ENCODE measurements around the gene STYXL2. TPM values are rescaled to one million over a fixed set of nuclear protein-coding genes. Genes with fewer than 3 reads are reported as not detected.

STYXL2 gene
- not detected for total RNA-seq

DNA sequence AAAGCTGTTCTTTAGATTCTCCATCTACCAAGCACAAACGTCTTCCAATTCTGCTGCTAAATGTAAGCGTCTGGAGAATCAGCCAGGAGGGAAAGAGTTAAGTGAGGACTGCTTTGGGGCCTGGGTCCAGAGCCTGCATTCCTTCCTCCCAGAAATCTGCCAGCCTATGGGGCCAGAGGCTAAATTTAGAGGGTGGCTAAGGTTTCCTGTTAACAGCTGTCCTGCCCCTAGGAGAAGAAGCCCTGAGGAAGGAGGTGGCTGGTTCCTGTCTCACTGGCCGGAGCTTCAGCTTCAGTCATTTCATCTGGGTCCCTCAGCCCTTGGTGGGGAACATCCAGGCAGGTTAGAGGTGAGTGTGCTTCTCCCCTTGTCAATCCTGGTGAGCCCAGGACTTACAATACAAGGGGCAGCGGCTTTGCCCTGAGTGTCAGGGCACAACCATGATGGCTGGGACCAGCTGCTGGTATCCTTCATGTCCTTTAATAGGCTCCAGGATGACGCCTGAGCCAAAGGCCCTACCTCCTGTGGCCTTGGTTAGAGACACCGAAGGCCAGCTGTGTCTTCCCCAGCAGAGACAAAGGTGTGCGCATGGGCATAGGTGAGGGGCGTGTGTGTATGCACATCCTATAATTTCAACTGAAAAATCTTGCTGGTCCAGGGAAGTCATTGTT is at the start of gene STYXL2:
STYXL2 (plus strand) TSS at position 230 of the 671 bp plus-strand sequence. CDS start 775 bp downstream, outside the sequence.
- Mint-ChIP-seq H3K36me3 (no peaks in the 10 kb centered on the region), H3K4me3 (no peak within 1 kb of the TSS), H3K4me1 (ENCODE audit: low read depth in 2 of 2) (peaks cover 17 to 18% of the 10 kb centered on the region in 2 donors), H3K27ac (peak within 1 kb of the TSS in 1 of 2 donors; percentile 47), H3K27me3 (peaks cover 0 to 4% of the 10 kb centered on the region in 2 donors), H3K9me3 (no peaks in the 10 kb centered on the region)
- DNase-seq (ENCODE audit: low spot score) (no peak), ATAC-seq (no peak)

DNA sequence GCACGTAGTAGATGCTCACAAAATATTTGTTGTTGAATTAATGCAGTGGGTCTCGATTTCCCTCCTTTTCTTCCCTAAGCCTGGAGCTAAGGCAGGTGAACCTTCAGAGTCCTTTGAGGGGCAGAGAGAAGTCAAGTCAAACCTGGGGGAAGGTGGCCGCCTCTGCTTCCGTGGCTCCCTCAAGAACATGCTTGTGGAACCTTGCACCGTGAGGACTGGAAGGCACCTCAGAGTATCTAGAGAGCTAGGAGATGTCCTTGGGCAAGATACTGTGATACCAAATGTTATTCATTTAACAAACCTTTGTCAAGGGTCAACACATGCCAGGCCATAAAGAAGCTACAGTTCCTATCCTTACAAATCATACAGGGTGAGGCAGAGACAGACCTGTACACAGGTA is 42.0 kb upstream of the STYXL2 start:
- no peak for ATAC-seq
- H3K27ac Mint-ChIP-seq: no peak overlapping the region
- peaks cover 0 to 14% of the 10 kb centered on the region in 2 donors for H3K4me1 Mint-ChIP-seq (ENCODE audit: low read depth in 2 of 2)
- H3K4me3 Mint-ChIP-seq: no peak overlapping the region
- H3K9me3 Mint-ChIP-seq: no peaks in the 10 kb centered on the region
- no peak for DNase-seq (ENCODE audit: low spot score)
- no peaks in the 10 kb centered on the region for H3K36me3 Mint-ChIP-seq
- no peaks in the 10 kb centered on the region for H3K27me3 Mint-ChIP-seq

DNA sequence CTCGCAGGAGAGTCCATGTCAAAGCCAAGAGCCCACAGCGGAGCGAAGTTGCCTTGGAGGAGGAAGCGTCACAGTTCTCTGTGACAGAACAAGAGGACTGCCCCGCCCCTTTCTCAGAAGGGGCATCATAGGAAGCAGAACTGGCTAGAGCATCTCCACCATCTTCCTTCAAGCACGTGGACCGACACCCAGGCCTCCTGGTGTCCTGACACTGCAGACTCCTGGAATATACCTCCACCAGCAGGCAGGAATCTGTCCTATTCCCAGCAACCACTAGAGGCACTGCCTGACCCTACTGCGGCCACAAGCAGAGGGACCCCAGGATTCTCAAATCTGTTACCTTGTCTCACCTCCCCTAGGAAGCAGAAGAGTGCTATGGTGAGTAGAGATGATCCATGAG is 41.5 kb upstream of the STYXL2 start:
- DNase-seq (ENCODE audit: low spot score) (no peak), ATAC-seq (no peak)
- no peaks in the 10 kb centered on the region for H3K27me3 Mint-ChIP-seq
- no peak overlapping the region for H3K4me3 Mint-ChIP-seq
- H3K4me1 Mint-ChIP-seq (ENCODE audit: low read depth in 2 of 2): peaks cover 0 to 14% of the 10 kb centered on the region in 2 donors
- no peaks in the 10 kb centered on the region for H3K36me3 Mint-ChIP-seq
- no peak overlapping the region for H3K27ac Mint-ChIP-seq
- H3K9me3 Mint-ChIP-seq: no peaks in the 10 kb centered on the region

DNA sequence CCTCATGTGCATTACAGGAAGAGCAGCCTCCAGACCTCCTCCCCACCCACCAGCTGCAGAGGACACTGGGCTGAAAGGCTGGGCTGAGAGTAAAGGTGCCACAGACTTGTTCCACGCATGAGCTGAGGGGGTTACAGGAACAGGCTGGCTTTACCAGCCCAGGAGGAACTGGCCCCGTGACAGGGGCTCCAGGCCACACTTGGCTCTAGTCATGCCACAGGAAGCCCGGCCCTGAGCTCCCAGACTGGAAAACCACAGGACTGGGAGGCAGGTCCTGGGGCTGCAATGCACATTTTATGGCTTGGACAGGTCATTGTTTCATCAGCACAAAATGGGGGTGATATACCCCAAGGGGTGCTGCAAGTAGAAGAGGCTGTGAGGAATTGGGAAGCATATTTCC is 39.3 kb upstream of the STYXL2 start:
- no peaks in the 10 kb centered on the region for H3K27me3 Mint-ChIP-seq
- ATAC-seq: no peak
- no peaks in the 10 kb centered on the region for H3K36me3 Mint-ChIP-seq
- no peak overlapping the region for H3K27ac Mint-ChIP-seq
- no peak for DNase-seq (ENCODE audit: low spot score)
- H3K9me3 Mint-ChIP-seq: no peaks in the 10 kb centered on the region
- peaks cover 6 to 20% of the 10 kb centered on the region in 2 donors for H3K4me1 Mint-ChIP-seq (ENCODE audit: low read depth in 2 of 2)
- no peak overlapping the region for H3K4me3 Mint-ChIP-seq

DNA sequence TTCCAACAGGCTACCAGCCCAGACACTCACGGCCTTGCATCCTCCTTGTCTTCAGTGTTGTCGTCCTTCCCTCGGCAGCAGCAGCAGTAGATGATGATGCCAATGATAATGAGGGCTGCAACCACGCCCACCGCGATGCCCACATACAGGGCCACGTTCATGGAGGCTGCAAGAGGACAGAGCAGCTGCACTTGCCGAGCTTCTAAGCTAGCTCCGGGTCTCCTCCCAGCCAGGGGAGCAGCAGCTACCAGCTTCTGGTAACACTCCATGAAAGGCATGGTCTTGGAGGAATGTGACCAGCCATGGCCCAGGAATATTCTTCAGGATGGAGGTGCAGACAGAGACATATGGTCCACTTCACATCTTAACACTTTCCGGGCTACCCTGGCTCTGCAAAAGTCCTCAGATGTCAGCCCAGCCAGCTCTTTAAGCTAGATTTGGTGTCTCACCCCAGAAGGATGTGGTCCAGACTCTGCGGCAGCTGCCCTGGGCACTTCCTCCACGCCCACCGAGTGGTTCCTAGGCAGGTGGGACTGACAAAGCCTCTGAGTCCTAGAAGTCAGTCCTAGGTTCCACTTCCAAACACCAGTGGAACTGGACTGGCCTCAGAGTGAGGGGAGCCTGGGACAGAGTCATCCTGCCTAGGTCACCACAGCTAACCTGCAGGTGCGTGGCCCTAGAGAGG is 38.8 kb upstream of the STYXL2 start:
- Mint-ChIP-seq H3K27ac (no peak overlapping the region), H3K27me3 (no peaks in the 10 kb centered on the region), H3K36me3 (no peaks in the 10 kb centered on the region), H3K9me3 (no peaks in the 10 kb centered on the region), H3K4me3 (no peak overlapping the region), H3K4me1 (ENCODE audit: low read depth in 2 of 2) (peaks cover 7 to 21% of the 10 kb centered on the region in 2 donors)
- peak in 1 of 2 donors; percentile 59 for ATAC-seq
- no peak for DNase-seq (ENCODE audit: low spot score)

DNA sequence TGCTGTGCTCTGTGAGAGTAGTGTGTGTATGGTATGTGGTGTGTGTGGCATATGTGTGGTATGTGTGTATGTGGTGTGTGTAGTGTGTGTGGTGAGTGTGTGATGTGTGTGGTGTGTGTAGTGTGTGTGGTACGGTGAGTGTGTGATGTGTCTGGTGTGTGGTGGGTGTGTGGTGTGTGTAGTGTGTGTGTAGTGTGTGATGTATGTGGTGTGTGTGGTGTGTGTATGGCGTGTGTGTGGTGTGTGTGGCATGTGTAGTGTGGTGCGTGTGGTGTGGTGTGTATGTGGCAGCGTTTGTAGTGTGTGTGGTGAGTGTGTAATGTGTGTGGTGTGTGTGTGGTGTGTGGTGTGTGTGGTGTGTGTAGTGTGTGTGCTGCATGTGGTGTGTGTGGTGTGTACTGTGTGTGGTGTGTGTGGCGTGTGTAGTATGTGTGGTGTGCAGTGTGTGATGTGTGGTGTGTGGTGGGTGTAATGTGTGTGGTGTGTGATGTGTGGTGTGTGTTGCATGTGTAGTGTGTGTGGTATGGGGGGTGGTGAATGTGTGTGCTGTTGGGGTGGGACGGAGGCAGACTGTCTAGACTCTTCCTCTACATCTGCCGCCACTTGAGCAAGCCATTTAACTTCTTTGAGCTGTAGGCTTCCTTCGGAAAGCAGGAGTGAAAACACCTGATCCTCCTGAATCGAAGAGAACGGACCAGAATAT is 37.2 kb upstream of the STYXL2 start:
- H3K27ac Mint-ChIP-seq: no peak overlapping the region
- no peak overlapping the region for H3K4me3 Mint-ChIP-seq
- H3K36me3 Mint-ChIP-seq: no peaks in the 10 kb centered on the region
- H3K4me1 Mint-ChIP-seq (ENCODE audit: low read depth in 2 of 2): peaks cover 7 to 21% of the 10 kb centered on the region in 2 donors
- ATAC-seq (peak in 1 of 2 donors; percentile 28), DNase-seq (ENCODE audit: low spot score) (no peak)
- H3K27me3 Mint-ChIP-seq: no peaks in the 10 kb centered on the region
- no peaks in the 10 kb centered on the region for H3K9me3 Mint-ChIP-seq

DNA sequence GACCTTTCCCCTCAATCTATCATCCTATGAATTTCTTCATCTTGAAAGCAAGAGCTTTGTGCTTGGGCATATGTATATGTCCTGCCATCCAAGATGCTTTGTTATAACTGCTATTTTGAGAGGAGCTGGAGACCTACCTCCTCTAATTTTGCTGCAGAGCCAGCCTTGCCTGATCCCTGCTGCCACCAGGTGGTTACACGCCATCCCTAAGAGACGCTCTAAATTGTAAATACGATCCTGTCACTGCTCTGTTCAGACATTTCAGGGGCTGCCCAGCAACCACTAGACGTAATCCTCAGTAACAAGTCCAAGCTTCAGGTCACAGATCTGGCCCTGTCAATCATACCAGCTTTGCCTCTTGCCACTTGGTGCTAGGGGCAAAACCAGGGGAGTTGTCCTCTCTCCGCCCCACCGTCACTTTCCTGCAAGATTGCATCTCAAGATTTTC is 36.6 kb upstream of the STYXL2 start:
- H3K4me1 Mint-ChIP-seq (ENCODE audit: low read depth in 2 of 2): peaks cover 7 to 21% of the 10 kb centered on the region in 2 donors
- H3K27ac Mint-ChIP-seq: no peak overlapping the region
- H3K27me3 Mint-ChIP-seq: no peaks in the 10 kb centered on the region
- ATAC-seq: no peak
- DNase-seq (ENCODE audit: low spot score): no peak
- no peaks in the 10 kb centered on the region for H3K36me3 Mint-ChIP-seq
- H3K9me3 Mint-ChIP-seq: no peaks in the 10 kb centered on the region
- no peak overlapping the region for H3K4me3 Mint-ChIP-seq

DNA sequence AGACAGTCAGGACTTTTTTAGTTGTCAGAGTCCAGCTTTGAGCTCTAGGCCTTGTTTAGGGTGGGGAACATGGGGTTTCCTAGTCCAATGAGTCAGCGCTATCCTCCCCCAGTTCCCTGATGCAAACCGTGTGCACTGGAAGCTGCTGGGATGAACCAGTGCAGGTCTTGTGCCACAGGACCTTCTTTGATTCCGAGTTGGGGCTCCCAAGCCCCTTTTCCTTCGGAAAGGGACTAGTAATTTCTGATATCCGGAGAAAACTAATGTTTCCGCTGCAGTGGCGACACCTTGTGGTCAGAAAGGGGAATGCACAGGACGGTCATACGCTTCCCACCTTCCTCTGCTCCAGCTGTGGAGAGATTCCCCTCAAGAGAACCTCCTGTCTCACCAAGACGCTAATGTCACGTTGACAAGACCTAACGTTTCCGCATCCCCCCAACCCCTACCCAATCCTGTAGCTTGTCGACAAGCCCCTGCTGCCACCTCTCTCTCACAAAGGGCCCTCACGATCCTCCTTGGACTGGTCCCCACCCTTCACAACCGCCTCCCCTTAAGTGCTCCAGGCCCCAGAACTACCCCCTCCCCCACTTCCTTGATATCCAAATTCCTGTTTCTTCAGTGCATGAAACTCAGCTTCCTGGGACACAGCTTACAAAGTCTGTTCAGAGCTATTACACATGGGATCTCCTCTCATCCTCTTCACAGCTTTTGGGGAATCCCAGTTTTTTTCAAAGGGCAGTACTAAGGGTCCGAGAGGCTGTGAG is 34.6 kb upstream of the STYXL2 start:
- ATAC-seq (peak; percentile 53 to 75), DNase-seq (ENCODE audit: low spot score) (peak; percentile 67)
- peak overlapping the region in 1 of 2 donors; percentile 68 for H3K27ac Mint-ChIP-seq
- peaks cover 7 to 16% of the 10 kb centered on the region in 2 donors for H3K4me1 Mint-ChIP-seq (ENCODE audit: low read depth in 2 of 2)
- H3K27me3 Mint-ChIP-seq: no peaks in the 10 kb centered on the region
- H3K36me3 Mint-ChIP-seq: no peaks in the 10 kb centered on the region
- no peak overlapping the region for H3K4me3 Mint-ChIP-seq
- no peaks in the 10 kb centered on the region for H3K9me3 Mint-ChIP-seq

DNA sequence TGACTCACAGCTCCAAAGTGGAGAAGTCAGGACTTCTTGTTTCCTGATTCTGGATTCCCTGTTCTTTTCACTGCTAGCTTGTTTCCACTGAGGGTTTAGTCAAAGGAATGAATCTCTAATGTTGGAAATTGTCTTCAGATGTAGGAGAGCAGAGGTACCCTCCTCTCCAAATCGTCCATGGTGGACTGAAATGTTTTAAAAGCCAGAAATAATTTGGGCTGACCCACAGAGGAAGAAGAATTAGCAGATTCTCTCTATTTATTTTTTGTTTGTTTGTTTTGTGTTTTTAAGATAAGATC is 34.1 kb upstream of the STYXL2 start:
- H3K9me3 Mint-ChIP-seq: no peaks in the 10 kb centered on the region
- H3K36me3 Mint-ChIP-seq: no peaks in the 10 kb centered on the region
- DNase-seq (ENCODE audit: low spot score) (no peak), ATAC-seq (no peak)
- H3K4me3 Mint-ChIP-seq: no peak overlapping the region
- no peaks in the 10 kb centered on the region for H3K27me3 Mint-ChIP-seq
- no peak overlapping the region for H3K27ac Mint-ChIP-seq
- H3K4me1 Mint-ChIP-seq (ENCODE audit: low read depth in 2 of 2): peaks cover 7 to 16% of the 10 kb centered on the region in 2 donors

DNA sequence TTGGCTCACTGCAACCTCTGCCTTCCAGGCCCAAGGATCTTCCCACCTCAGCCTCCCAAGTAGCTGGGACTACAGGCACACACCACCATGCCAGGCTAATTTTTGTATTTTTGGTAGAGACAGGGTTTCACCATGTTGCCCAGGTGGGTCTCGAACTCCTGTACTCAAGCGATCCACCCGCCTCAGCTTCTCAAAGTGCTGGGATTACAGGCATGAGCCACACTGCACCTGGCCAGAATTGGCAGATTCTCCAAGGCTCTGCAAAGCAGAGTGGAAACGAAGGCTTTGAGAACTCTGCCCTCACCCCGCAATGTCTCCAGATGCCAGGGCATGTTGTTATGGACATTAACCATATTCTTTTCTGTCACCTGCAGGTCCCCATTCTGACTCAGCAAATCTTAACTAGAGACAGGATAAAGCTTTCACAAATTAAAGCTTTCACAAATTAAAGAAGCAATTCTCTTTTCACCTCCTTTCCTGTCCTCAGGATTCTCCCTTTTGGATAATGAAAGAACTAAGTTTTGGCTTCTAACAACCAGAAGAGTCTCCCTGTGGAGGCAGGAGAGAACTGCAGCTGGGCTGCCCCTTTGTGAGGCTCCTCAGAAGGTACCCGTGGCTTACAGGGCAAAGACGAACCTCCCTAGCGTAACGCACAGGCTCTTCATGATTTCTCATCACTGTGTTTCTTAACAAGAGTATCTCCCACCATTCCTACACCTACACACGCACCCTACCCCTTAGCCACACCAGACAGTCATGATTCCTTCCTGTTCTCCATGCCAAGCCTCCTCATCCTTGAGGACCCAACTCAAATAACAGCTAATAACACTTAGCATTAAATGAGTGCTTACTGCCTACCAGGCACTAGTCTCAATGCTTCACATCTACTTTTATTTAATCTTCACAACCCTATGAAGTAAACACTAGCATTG is 33.5 kb upstream of the STYXL2 start:
- Mint-ChIP-seq H3K9me3 (no peaks in the 10 kb centered on the region), H3K27ac (no peak overlapping the region), H3K27me3 (no peaks in the 10 kb centered on the region), H3K36me3 (no peaks in the 10 kb centered on the region), H3K4me1 (ENCODE audit: low read depth in 2 of 2) (peaks cover 7 to 9% of the 10 kb centered on the region in 2 donors), H3K4me3 (no peak overlapping the region)
- DNase-seq (ENCODE audit: low spot score) (no peak), ATAC-seq (no peak)

DNA sequence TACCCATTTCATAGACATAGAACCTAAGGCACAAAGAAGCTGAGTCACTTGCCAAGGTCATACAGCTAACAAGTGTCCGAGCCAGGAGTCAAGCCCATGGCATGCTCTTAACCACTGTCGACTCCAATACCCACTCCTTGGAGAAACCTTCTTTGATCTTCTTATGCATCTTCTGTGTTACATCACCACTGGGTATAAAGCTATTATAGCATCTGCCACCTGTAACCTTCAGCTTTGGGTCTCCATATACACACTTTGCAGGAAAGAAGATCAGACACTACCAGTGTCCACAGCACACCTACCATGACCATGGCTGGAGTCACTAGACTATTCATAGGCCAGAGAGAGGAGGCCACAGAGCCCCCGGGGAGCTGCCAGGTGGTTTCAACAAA is 32.8 kb upstream of the STYXL2 start:
- H3K27me3 Mint-ChIP-seq: no peaks in the 10 kb centered on the region
- DNase-seq (ENCODE audit: low spot score) (no peak), ATAC-seq (no peak)
- H3K4me1 Mint-ChIP-seq (ENCODE audit: low read depth in 2 of 2): peaks cover 7% of the 10 kb centered on the region in 2 donors
- no peaks in the 10 kb centered on the region for H3K36me3 Mint-ChIP-seq
- H3K9me3 Mint-ChIP-seq: no peaks in the 10 kb centered on the region
- H3K4me3 Mint-ChIP-seq: no peak overlapping the region
- no peak overlapping the region for H3K27ac Mint-ChIP-seq

DNA sequence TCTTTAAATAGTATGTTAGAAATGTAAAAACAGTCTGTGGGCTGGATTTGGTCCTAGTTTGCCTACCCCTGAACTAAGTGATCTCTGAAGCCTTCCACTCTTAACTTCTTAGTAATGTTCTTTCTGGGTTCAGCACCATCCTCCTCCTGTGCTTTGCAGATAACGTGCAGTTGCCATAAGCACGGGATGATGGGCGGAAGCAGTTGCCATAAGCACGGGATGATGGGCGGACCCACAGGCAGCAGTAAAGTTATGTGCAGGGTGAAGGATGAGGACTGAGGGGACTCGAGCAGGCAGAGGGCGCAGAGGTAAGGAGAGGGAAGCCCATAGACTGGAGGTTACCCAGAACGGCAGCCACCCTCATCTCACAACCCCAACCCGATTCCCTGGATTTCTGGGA is 29.3 kb upstream of the STYXL2 start:
- Mint-ChIP-seq H3K9me3 (no peaks in the 10 kb centered on the region), H3K27me3 (no peaks in the 10 kb centered on the region), H3K4me1 (ENCODE audit: low read depth in 2 of 2) (peaks cover under 1% of the 10 kb centered on the region in 2 donors), H3K27ac (no peak overlapping the region), H3K36me3 (no peaks in the 10 kb centered on the region), H3K4me3 (no peak overlapping the region)
- ATAC-seq: no peak
- DNase-seq (ENCODE audit: low spot score): no peak

DNA sequence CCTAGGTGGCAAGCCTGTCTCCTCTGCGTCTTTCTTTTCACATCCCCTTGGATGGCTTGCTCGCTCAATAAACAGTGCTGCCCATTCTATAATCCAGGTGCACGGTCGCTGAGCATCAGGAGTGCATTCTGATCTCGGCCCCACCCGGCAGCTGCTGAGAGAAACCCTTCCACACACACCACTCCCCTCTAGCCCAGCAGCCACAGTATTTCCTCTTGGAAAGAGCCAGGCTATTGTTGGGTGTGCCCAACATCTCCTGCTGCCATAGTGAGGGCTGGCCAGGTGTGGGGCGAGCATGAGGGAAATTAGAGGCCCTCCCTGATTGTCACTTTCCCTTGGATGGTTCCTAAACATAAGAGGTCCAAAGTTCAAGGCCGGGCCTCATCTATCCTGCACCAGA is 28.4 kb upstream of the STYXL2 start:
- Mint-ChIP-seq H3K36me3 (no peaks in the 10 kb centered on the region), H3K27me3 (no peaks in the 10 kb centered on the region), H3K27ac (no peak overlapping the region)

More for the DNA sequence above, 28.4 kb upstream of the STYXL2 start:
- DNase-seq (ENCODE audit: low spot score): no peak
- Mint-ChIP-seq H3K4me1 (ENCODE audit: low read depth in 2 of 2) (no peaks in the 10 kb centered on the region), H3K4me3 (no peak overlapping the region), H3K9me3 (no peaks in the 10 kb centered on the region)
- no peak for ATAC-seq
